GM12878 (cell line): ENCODE data around the gene RALGPS1. TPM values are rescaled to one million over a fixed set of nuclear protein-coding genes. Genes with fewer than 3 reads are reported as not detected.

Source experiments
- ATAC-seq: fragments of 200-7000 bp; cut with Tn5 transposase; 3 replicates; pipeline ENCODE4 v1.9.1; 2020; ENCODE audit warnings: mild to moderate bottlenecking, moderate library complexity
- BruUV-seq: library from RNA; stranded (reverse); fragments of 400-500 nt; replicated peaks from 2 replicates; lab custom pipeline; 2021; lab: Mats Ljungman, UMichigan
- CTCF ChIA-PET: fragments of 300-600 bp; sonication (Branson Sonifier 250); formaldehyde crosslinking; extraction: SDS; loops from one replicate; lab custom pipeline; 2021; ENCODE audit warnings: inconsistent platforms; lab: Yijun Ruan, JAX
- POLR2A ChIA-PET: fragments of 350-600 bp; formaldehyde crosslinking; extraction: SDS; loops from one replicate; lab custom pipeline; 2021; ENCODE audit warnings: inconsistent platforms; lab: Charles Lee
- RAD21 ChIA-PET: fragments of 300-600 bp; sonication (Branson Sonifier 250); formaldehyde crosslinking; loops from one replicate; lab custom pipeline; 2023; ENCODE audit warnings: antibody characterized with exemption; ENCODE audit not compliant: unreplicated experiment; lab: Charles Lee
- SMC1A ChIA-PET: fragments of 300-600 bp; sonication (Branson Sonifier 250); formaldehyde crosslinking; loops from one replicate; lab custom pipeline; 2023; ENCODE audit not compliant: unreplicated experiment, uncharacterized antibody; lab: Charles Lee
- DNase-seq: peaks from one replicate; pipeline ENCODE4 v3.0.0-alpha.2; 2011; ENCODE audit warnings: low read depth, low spot score
- FAIRE-seq: peaks from 3 replicates; lab custom pipeline; 2011; peaks lifted over from hg19 to GRCh38; lab: Jason Lieb, UNC
- H2AFZ ChIP-seq: 2 replicates; pipeline ENCODE4 v1.6.0; 2011; ENCODE audit warnings: low read depth, low read length, control low read depth; ENCODE audit not compliant: control insufficient read depth
- H3K27ac ChIP-seq: 2 replicates; pipeline ENCODE4 v1.5.1; 2011; ENCODE audit warnings: control low read depth; ENCODE audit not compliant: control insufficient read depth, insufficient read depth
- H3K27me3 ChIP-seq, 2 experiments: replicated peaks in 1 of 2; 2 replicates each; pipeline versions ENCODE4 v1.6.0 to v1.6.1; 2011; ENCODE audit warnings: low read length in 1 of 2; ENCODE audit not compliant: control insufficient read depth in 2 of 2, insufficient read depth in 2 of 2
- H3K36me3 ChIP-seq, 2 experiments: 2 replicates each; pipeline ENCODE4 v1.5.1; 2011; ENCODE audit warnings: low read length in 1 of 2; ENCODE audit not compliant: control insufficient read depth in 2 of 2, insufficient read depth in 2 of 2
- H3K4me1 ChIP-seq: 2 replicates; pipeline ENCODE4 v1.6.1; 2011; ENCODE audit warnings: mild to moderate bottlenecking, low read length, moderate library complexity, mixed read lengths; ENCODE audit not compliant: control insufficient read depth, insufficient read depth
- H3K4me2 ChIP-seq: 2 replicates; pipeline ENCODE4 v1.6.0; 2011; ENCODE audit warnings: control low read depth; ENCODE audit not compliant: control insufficient read depth, insufficient read depth
- H3K4me3 ChIP-seq: fragments of 200-600 bp; sonication (generic); 2 replicates; pipeline ENCODE4 v1.5.1; 2016
- H3K79me2 ChIP-seq: 2 replicates; pipeline ENCODE4 v1.6.0; 2011; ENCODE audit warnings: low read length; ENCODE audit not compliant: control insufficient read depth, insufficient read depth
- H3K9ac ChIP-seq: 2 replicates; pipeline ENCODE4 v1.8.0; 2011; ENCODE audit warnings: low read length, control low read depth, mixed read lengths; ENCODE audit not compliant: control insufficient read depth, insufficient read depth
- H3K9me3 ChIP-seq: replicated peaks from 3 replicates; pipeline ENCODE4 v1.5.1; 2011; ENCODE audit warnings: mild to moderate bottlenecking, low read length; ENCODE audit not compliant: control insufficient read depth, insufficient read depth
- H4K20me1 ChIP-seq: 2 replicates; pipeline ENCODE4 v1.6.0; 2011; ENCODE audit not compliant: control insufficient read depth, insufficient read depth
- CTCF ChIP-seq, 3 experiments: IDR thresholded peaks in 2 of 3; conservative IDR thresholded peaks in 1 of 3; 2 replicates each; pipeline ENCODE4 v1.5.1; 2011; ENCODE audit warnings: low read depth in 3 of 3, low read length in 3 of 3, mild to moderate bottlenecking in 3 of 3, control low read depth in 2 of 3, moderate library complexity in 2 of 3, inconsistent platforms in 1 of 3, mixed read lengths in 1 of 3; ENCODE audit not compliant: control insufficient read depth in 2 of 3, insufficient read depth in 1 of 3; ENCODE audit errors: extremely low read depth in 1 of 3
- FOXM1 ChIP-seq: IDR thresholded peaks from 2 replicates; pipeline ENCODE4 v1.6.1; 2012; ENCODE audit warnings: low read depth, mild to moderate bottlenecking, inconsistent platforms, low read length, moderate library complexity
- HCFC1 ChIP-seq: fragments of 150-350 bp; IDR thresholded peaks from 2 replicates; pipeline ENCODE4 v1.6.1; 2014; ENCODE audit warnings: low read length
- MEF2B ChIP-seq: fragments of 450-650 bp; IDR thresholded peaks from 2 replicates; pipeline ENCODE4 v1.6.1; 2018; ENCODE audit warnings: mild to moderate bottlenecking, moderate library complexity; ENCODE audit not compliant: partially characterized antibody, poor library complexity, severe bottlenecking
- SIX5 ChIP-seq: IDR thresholded peaks from 2 replicates; pipeline ENCODE4 v1.6.1; 2011; ENCODE audit warnings: mild to moderate bottlenecking, low read depth, low read length, moderate library complexity; ENCODE audit not compliant: severe bottlenecking
- SREBF1 ChIP-seq: IDR thresholded peaks from 2 replicates; pipeline ENCODE4 v1.6.1; 2012; ENCODE audit warnings: mild to moderate bottlenecking, low read length
- SUPT20H ChIP-seq: IDR thresholded peaks from 2 replicates; pipeline ENCODE4 v1.6.1; 2011; ENCODE audit warnings: low read depth, mild to moderate bottlenecking, low read length, moderate library complexity, borderline replicate concordance; ENCODE audit not compliant: control insufficient read depth
- ZBED1 ChIP-seq: IDR thresholded peaks from 2 replicates; pipeline ENCODE4 v1.6.1; 2016; ENCODE audit warnings: borderline replicate concordance
- WGBS: methylation state at CpG from one replicate; pipeline ENCODE4 v1.1.6; 2016; ENCODE audit warnings: low lambda C conversion rate; ENCODE audit not compliant: insufficient replicate concordance, insufficient coverage; ENCODE audit errors: missing lambda C conversion rate; 5-methylcytosine and 5-hydroxymethylcytosine counted together
- in situ Hi-C: fragments of 300-500 bp; cut with MboI; formaldehyde crosslinking; loops from 9 replicates; pipeline ENCODE4 v1.14.3; 2018; ENCODE audit warnings: mixed read lengths
- intact Hi-C: fragments of 100-400 bp; cut with micrococcal nuclease; formaldehyde crosslinking; loops from one replicate; pipeline ENCODE4 v1.14.2; 2022; ENCODE audit not compliant: unreplicated experiment
- polyA plus RNA-seq, 11 experiments: library from polyadenylated mRNA; depleted of rRNA in 4 of 11; unstranded in 6 of 11; stranded (reverse) in 5 of 11; fragments of >200 nt; fragmentation: Nextera tagmentation in 4 of 11; fragmentation: Illumina TruSeq in 1 of 11; extraction: Ambion mirVana in 4 of 11; extraction: Trizol in 1 of 11; gene quantifications; 1 replicate in 1 of 11; 2 replicates in 10 of 11; pipeline versions ENCODE4 v1.2.1 to v1.2.3, GENCODE V29; 2011 to 2016; ENCODE audit warnings: inconsistent platforms in 2 of 11, missing spikeins in 2 of 11, low read depth in 1 of 11
- total RNA-seq, 4 experiments: library from RNA; depleted of rRNA in 3 of 4; stranded (reverse); fragments of >200 nt in 3 of 4; fragmentation: Illumina TruSeq in 1 of 4; extraction: Trizol in 1 of 4; gene quantifications; 2 replicates each; pipeline versions ENCODE4 v1.2.1 to v1.2.3, GENCODE V29; 2013 to 2021

The RALGPS1 gene
- total and polyA plus RNA-seq, 10 of the 15 experiments (the other 5 are each of a cell fraction or from before 2014, with no cell fraction given) = 0.13 to 5.6 (median 2.7) TPM

GRCh38 chr9:127114606-127115005 lies 200.0 kb downstream of the RALGPS1 start:
- DNase-seq (no peak), ATAC-seq (no peak), FAIRE-seq (no peak)
- Histone ChIP-seq H3K27ac (no peak overlapping the region), H3K79me2 (no peaks in the 10 kb centered on the region), H3K9me3 (no peaks in the 10 kb centered on the region), H3K9ac (no peak overlapping the region), H2AFZ (no peak overlapping the region), H3K4me3 (no peak overlapping the region), H3K4me2 (no peak overlapping the region), H3K36me3 (no peaks in the 10 kb centered on the region), H3K4me1 (peaks cover 18% of the 10 kb centered on the region), H4K20me1 (no peaks in the 10 kb centered on the region), H3K27me3 (no peaks in the 10 kb centered on the region)
- intact Hi-C loops (loop anchor here (5.0 kb wide), 2 partner anchors 53 to 83 kb away; no protein-coding TSS in a partner anchor), in situ Hi-C loops (no loop called here)
- TF ChIP-seq HCFC1 = no peak
- no peak for TF ChIP-seq SUPT20H
- TF ChIP-seq MEF2B = no peak
- TF ChIP-seq SIX5 = no peak
- no peak for TF ChIP-seq FOXM1
- TF ChIP-seq ZBED1 = no peak
- TF ChIP-seq SREBF1 = no peak
- no peak for TF ChIP-seq CTCF (IDR thresholded peaks at IDR 0.05 in 2 of 3, conservative IDR thresholded peaks at IDR 0.05 in 1 of 3; ENCODE audit: control insufficient read depth in 2 of 3, extremely low read depth in 1 of 3, insufficient read depth in 1 of 3, low read depth in 3 of 3, low read length in 3 of 3)
- ChIA-PET SMC1A (interaction anchor here (1.1 to 3.2 kb wide), 10 partner anchors 8 to 149 kb away, joined by 3 to 14 read pairs (median 4); no protein-coding TSS in a partner anchor), CTCF (interaction anchor here (0.8 to 1.6 kb wide), 3 partner anchors 31 to 219 kb away, joined by 3 read pairs; no protein-coding TSS in a partner anchor), RAD21 (interaction anchor here (2.3 to 7.5 kb wide), 3 partner anchors 52 to 109 kb away, joined by 8 to 54 read pairs (median 13); no protein-coding TSS in a partner anchor), POLR2A (no interaction called here)
- BruUV-seq = no TSS peak
- WGBS = 64% methylated on average over 5 of the region's 5 CpGs
